ENCODE measurements around the gene PPID.

DNA sequence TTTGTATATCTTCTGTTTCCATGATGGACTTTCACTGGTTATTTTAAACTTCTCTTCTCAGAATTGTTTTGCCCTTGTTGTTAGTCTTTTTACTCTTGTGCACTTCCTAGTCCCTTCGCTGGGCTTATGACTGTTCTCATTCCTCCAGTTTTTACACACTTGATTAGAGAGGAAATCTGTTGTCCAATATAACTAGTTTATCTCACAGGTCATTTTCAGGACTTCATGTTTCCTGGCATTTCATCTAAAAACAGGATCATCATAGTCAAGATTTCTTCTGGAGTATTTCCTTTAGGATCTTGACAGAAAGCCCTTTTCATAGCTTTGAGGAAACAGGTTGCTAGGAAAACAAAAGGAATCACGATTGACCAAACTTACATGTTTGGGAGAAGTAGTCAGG, 48.6 kb upstream of the PPID start:
- TF ChIP-seq, protein P1, sequence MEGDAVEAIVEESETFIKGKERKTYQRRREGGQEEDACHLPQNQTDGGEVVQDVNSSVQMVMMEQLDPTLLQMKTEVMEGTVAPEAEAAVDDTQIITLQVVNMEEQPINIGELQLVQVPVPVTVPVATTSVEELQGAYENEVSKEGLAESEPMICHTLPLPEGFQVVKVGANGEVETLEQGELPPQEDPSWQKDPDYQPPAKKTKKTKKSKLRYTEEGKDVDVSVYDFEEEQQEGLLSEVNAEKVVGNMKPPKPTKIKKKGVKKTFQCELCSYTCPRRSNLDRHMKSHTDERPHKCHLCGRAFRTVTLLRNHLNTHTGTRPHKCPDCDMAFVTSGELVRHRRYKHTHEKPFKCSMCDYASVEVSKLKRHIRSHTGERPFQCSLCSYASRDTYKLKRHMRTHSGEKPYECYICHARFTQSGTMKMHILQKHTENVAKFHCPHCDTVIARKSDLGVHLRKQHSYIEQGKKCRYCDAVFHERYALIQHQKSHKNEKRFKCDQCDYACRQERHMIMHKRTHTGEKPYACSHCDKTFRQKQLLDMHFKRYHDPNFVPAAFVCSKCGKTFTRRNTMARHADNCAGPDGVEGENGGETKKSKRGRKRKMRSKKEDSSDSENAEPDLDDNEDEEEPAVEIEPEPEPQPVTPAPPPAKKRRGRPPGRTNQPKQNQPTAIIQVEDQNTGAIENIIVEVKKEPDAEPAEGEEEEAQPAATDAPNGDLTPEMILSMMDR (IDR thresholded peaks at IDR 0.05; ENCODE audit: low read length), result no peak
- TF ChIP-seq EZH2phosphoT487 (IDR thresholded peaks at IDR 0.05; ENCODE audit: low read length), result no peak
